Measurements from ENCODE around the gene NRG4.
A peak's percentile ranks its signal among the peaks of the same experiment; 100 is the strongest.

NRG4 gene

GRCh38 chr15:75928680-75929608 is 83.3 kb downstream of the NRG4 start:
- Histone ChIP-seq H3K4me2 (ENCODE audit: low read length) (no peak overlapping the region), H4K8ac (ENCODE audit: low read depth, low read length) (no peak overlapping the region), H2BK15ac (replicated peaks; ENCODE audit: low read depth) (no peak overlapping the region), H3K4me3 (ENCODE audit: low read length) (no peak overlapping the region), H3K79me1 (ENCODE audit: low read length) (peaks cover 3% of the 10 kb centered on the region), H3K27me3 (ENCODE audit: insufficient read depth, low read length, poor library complexity) (no peaks in the 10 kb centered on the region), H3K79me2 (ENCODE audit: control insufficient read depth, insufficient read depth, low read length) (peaks cover 2% of the 10 kb centered on the region), H4K5ac (ENCODE audit: low read length) (no peak overlapping the region), H2BK120ac (ENCODE audit: low read depth, low read length) (no peak overlapping the region), H3K36me3 (ENCODE audit: control insufficient read depth, insufficient read depth, low read length) (no peaks in the 10 kb centered on the region), H3K27ac (ENCODE audit: low read depth, low read length) (no peak overlapping the region), H2BK5ac (ENCODE audit: low read length) (no peak overlapping the region), H2AK5ac (ENCODE audit: low read length) (no peak overlapping the region), H3K18ac (ENCODE audit: low read length) (no peak overlapping the region), H3K4me1 (ENCODE audit: control insufficient read depth, low read depth, low read length) (peaks cover 19% of the 10 kb centered on the region), H3K56ac (ENCODE audit: low read length) (no peak overlapping the region), H3K9ac (ENCODE audit: low read length) (no peak overlapping the region), H3K23ac (ENCODE audit: low read length) (no peak overlapping the region), H3K4ac (ENCODE audit: low read depth, low read length) (no peak overlapping the region)
- WGBS (ENCODE audit: extremely low coverage, insufficient coverage, low lambda C conversion rate), result no CpG with 5 or more reads among the region's 9 CpGs
- peak; percentile 76 for DNase-seq

- Histone ChIP-seq H2BK120ac (ENCODE audit: low read depth, low read length) (no peak overlapping the region), H3K18ac (ENCODE audit: low read length) (no peak overlapping the region), H3K27ac (ENCODE audit: low read depth, low read length) (no peak overlapping the region), H3K4me3 (ENCODE audit: low read length) (no peak overlapping the region), H2BK15ac (replicated peaks; ENCODE audit: low read depth) (no peak overlapping the region), H4K8ac (ENCODE audit: low read depth, low read length) (no peak overlapping the region), H3K27me3 (ENCODE audit: insufficient read depth, low read length, poor library complexity) (no peaks in the 10 kb centered on the region), H3K4ac (ENCODE audit: low read depth, low read length) (no peak overlapping the region), H3K4me2 (ENCODE audit: low read length) (no peak overlapping the region), H3K9ac (ENCODE audit: low read length) (no peak overlapping the region), H2BK5ac (ENCODE audit: low read length) (no peak overlapping the region), H3K79me1 (ENCODE audit: low read length) (peaks cover 6% of the 10 kb centered on the region), H2AK5ac (ENCODE audit: low read length) (no peak overlapping the region), H3K79me2 (ENCODE audit: control insufficient read depth, insufficient read depth, low read length) (peaks cover 4% of the 10 kb centered on the region), H3K56ac (ENCODE audit: low read length) (no peak overlapping the region), H3K23ac (ENCODE audit: low read length) (no peak overlapping the region), H3K4me1 (ENCODE audit: control insufficient read depth, low read depth, low read length) (peaks cover 19% of the 10 kb centered on the region), H3K36me3 (ENCODE audit: control insufficient read depth, insufficient read depth, low read length) (no peaks in the 10 kb centered on the region), H4K5ac (ENCODE audit: low read length) (no peak overlapping the region)
- no CpG with 5 or more reads among the region's 4 CpGs for WGBS (ENCODE audit: extremely low coverage, insufficient coverage, low lambda C conversion rate)
- no peak for DNase-seq
Measured at GRCh38 chr15:75927601-75928000, 84.6 kb downstream of the NRG4 start.

GRCh38 chr15:75926931-75927330 is 85.3 kb downstream of the NRG4 start:
- WGBS (ENCODE audit: extremely low coverage, insufficient coverage, low lambda C conversion rate), result no CpG with 5 or more reads among the region's 3 CpGs
- peaks cover 19% of the 10 kb centered on the region for H3K4me1 ChIP-seq (ENCODE audit: control insufficient read depth, low read depth, low read length)

GRCh38 chr15:75925440-75925839 is 86.8 kb downstream of the NRG4 start:
- Histone ChIP-seq H2AK5ac (ENCODE audit: low read length) (no peak overlapping the region), H3K4me1 (ENCODE audit: control insufficient read depth, low read depth, low read length) (peaks cover 19% of the 10 kb centered on the region), H3K79me2 (ENCODE audit: control insufficient read depth, insufficient read depth, low read length) (peaks cover 10% of the 10 kb centered on the region), H3K56ac (ENCODE audit: low read length) (no peak overlapping the region), H3K4me3 (ENCODE audit: low read length) (no peak overlapping the region), H2BK5ac (ENCODE audit: low read length) (no peak overlapping the region), H3K9ac (ENCODE audit: low read length) (no peak overlapping the region), H3K79me1 (ENCODE audit: low read length) (peaks cover 12% of the 10 kb centered on the region), H3K36me3 (ENCODE audit: control insufficient read depth, insufficient read depth, low read length) (peaks cover 2% of the 10 kb centered on the region), H3K27ac (ENCODE audit: low read depth, low read length) (no peak overlapping the region), H3K18ac (ENCODE audit: low read length) (no peak overlapping the region), H3K4me2 (ENCODE audit: low read length) (no peak overlapping the region), H2BK15ac (replicated peaks; ENCODE audit: low read depth) (no peak overlapping the region), H3K27me3 (ENCODE audit: insufficient read depth, low read length, poor library complexity) (no peaks in the 10 kb centered on the region), H4K5ac (ENCODE audit: low read length) (no peak overlapping the region), H4K8ac (ENCODE audit: low read depth, low read length) (no peak overlapping the region), H3K4ac (ENCODE audit: low read depth, low read length) (no peak overlapping the region), H3K23ac (ENCODE audit: low read length) (no peak overlapping the region), H2BK120ac (ENCODE audit: low read depth, low read length) (no peak overlapping the region)
- DNase-seq, result no peak
- no CpG with 5 or more reads among the region's 2 CpGs for WGBS (ENCODE audit: extremely low coverage, insufficient coverage, low lambda C conversion rate)

More at GRCh38 chr15:75926931-75927330, 85.3 kb downstream of the NRG4 start:
- Histone ChIP-seq H3K9ac (ENCODE audit: low read length) (no peak overlapping the region), H3K18ac (ENCODE audit: low read length) (no peak overlapping the region), H3K23ac (ENCODE audit: low read length) (no peak overlapping the region), H2BK120ac (ENCODE audit: low read depth, low read length) (no peak overlapping the region), H2BK15ac (replicated peaks; ENCODE audit: low read depth) (no peak overlapping the region), H3K27ac (ENCODE audit: low read depth, low read length) (no peak overlapping the region), H3K56ac (ENCODE audit: low read length) (no peak overlapping the region), H3K27me3 (ENCODE audit: insufficient read depth, low read length, poor library complexity) (no peaks in the 10 kb centered on the region), H3K4me2 (ENCODE audit: low read length) (no peak overlapping the region), H2BK5ac (ENCODE audit: low read length) (peak overlapping the region; percentile 12), H3K4ac (ENCODE audit: low read depth, low read length) (no peak overlapping the region), H3K79me1 (ENCODE audit: low read length) (peaks cover 12% of the 10 kb centered on the region), H4K8ac (ENCODE audit: low read depth, low read length) (no peak overlapping the region), H4K5ac (ENCODE audit: low read length) (no peak overlapping the region), H3K4me3 (ENCODE audit: low read length) (no peak overlapping the region), H3K79me2 (ENCODE audit: control insufficient read depth, insufficient read depth, low read length) (peaks cover 10% of the 10 kb centered on the region), H2AK5ac (ENCODE audit: low read length) (no peak overlapping the region), H3K36me3 (ENCODE audit: control insufficient read depth, insufficient read depth, low read length) (peaks cover 2% of the 10 kb centered on the region)
- no peak for DNase-seq

- no CpG with 5 or more reads among the region's 1 CpG for WGBS (ENCODE audit: extremely low coverage, insufficient coverage, low lambda C conversion rate)
- H3K27ac ChIP-seq (ENCODE audit: low read depth, low read length), result no peak overlapping the region
- peaks cover 2% of the 10 kb centered on the region for H3K36me3 ChIP-seq (ENCODE audit: control insufficient read depth, insufficient read depth, low read length)
Measured at GRCh38 chr15:75924576-75924975, 87.6 kb downstream of the NRG4 start.

More at GRCh38 chr15:75924576-75924975, 87.6 kb downstream of the NRG4 start:
- no peak overlapping the region for H3K23ac ChIP-seq (ENCODE audit: low read length)
- no peak for DNase-seq
- no peak overlapping the region for H3K56ac ChIP-seq (ENCODE audit: low read length)
- H3K4me2 ChIP-seq (ENCODE audit: low read length), result no peak overlapping the region
- peaks cover 10% of the 10 kb centered on the region for H3K79me2 ChIP-seq (ENCODE audit: control insufficient read depth, insufficient read depth, low read length)
- no peak overlapping the region for H2BK5ac ChIP-seq (ENCODE audit: low read length)
- H3K79me1 ChIP-seq (ENCODE audit: low read length), result peaks cover 12% of the 10 kb centered on the region
- H2BK15ac ChIP-seq (replicated peaks; ENCODE audit: low read depth), result no peak overlapping the region
- no peak overlapping the region for H3K4ac ChIP-seq (ENCODE audit: low read depth, low read length)
- H3K4me1 ChIP-seq (ENCODE audit: control insufficient read depth, low read depth, low read length), result peaks cover 19% of the 10 kb centered on the region
- no peak overlapping the region for H3K4me3 ChIP-seq (ENCODE audit: low read length)
- H2BK120ac ChIP-seq (ENCODE audit: low read depth, low read length), result no peak overlapping the region
- no peak overlapping the region for H3K18ac ChIP-seq (ENCODE audit: low read length)
- H3K9ac ChIP-seq (ENCODE audit: low read length), result no peak overlapping the region
- no peak overlapping the region for H2AK5ac ChIP-seq (ENCODE audit: low read length)
- H4K8ac ChIP-seq (ENCODE audit: low read depth, low read length), result no peak overlapping the region
- no peaks in the 10 kb centered on the region for H3K27me3 ChIP-seq (ENCODE audit: insufficient read depth, low read length, poor library complexity)
- no peak overlapping the region for H4K5ac ChIP-seq (ENCODE audit: low read length)

Data from mesendoderm (in vitro differentiated cells).